Measurements from ENCODE around the gene SLC26A1.

SLC26A1 gene

GRCh38 chr4:954211-955020 is 38.8 kb downstream of the SLC26A1 start:
- no peak for TF ChIP-seq CTCF (IDR thresholded peaks at IDR 0.05; ENCODE audit: insufficient read depth, low read length, poor library complexity, severe bottlenecking)
- Histone ChIP-seq H3K4me3 (replicated peaks; ENCODE audit: low read depth, low read length) (no peak overlapping the region), H3K27me3 (replicated peaks; ENCODE audit: control insufficient read depth, insufficient read depth, low read length) (no peaks in the 10 kb centered on the region), H3K36me3 (ENCODE audit: control insufficient read depth, insufficient read depth, low read length) (peaks cover 4% of the 10 kb centered on the region; the same call in 1 of the 2 replicates)
- DNase-seq (ENCODE audit: extremely low read depth, insufficient read length), result no peak

GRCh38 chr4:953574-953915 is 39.7 kb downstream of the SLC26A1 start:
- H3K36me3 ChIP-seq (ENCODE audit: control insufficient read depth, insufficient read depth, low read length), result peaks cover 4% of the 10 kb centered on the region; the same call in 1 of the 2 replicates
- no peak overlapping the region for H3K4me3 ChIP-seq (replicated peaks; ENCODE audit: low read depth, low read length)
- TF ChIP-seq CTCF (IDR thresholded peaks at IDR 0.05; ENCODE audit: insufficient read depth, low read length, poor library complexity, severe bottlenecking), result no peak
- H3K27me3 ChIP-seq (replicated peaks; ENCODE audit: control insufficient read depth, insufficient read depth, low read length), result no peaks in the 10 kb centered on the region
- DNase-seq (ENCODE audit: extremely low read depth, insufficient read length), result no peak

- no peaks in the 10 kb centered on the region for H3K27me3 ChIP-seq (replicated peaks; ENCODE audit: control insufficient read depth, insufficient read depth, low read length)
- TF ChIP-seq CTCF (IDR thresholded peaks at IDR 0.05; ENCODE audit: insufficient read depth, low read length, poor library complexity, severe bottlenecking), result no peak
- no peak overlapping the region for H3K4me3 ChIP-seq (replicated peaks; ENCODE audit: low read depth, low read length)
- no peak for DNase-seq (ENCODE audit: extremely low read depth, insufficient read length)
- peaks cover 4% of the 10 kb centered on the region; the same call in 1 of the 2 replicates for H3K36me3 ChIP-seq (ENCODE audit: control insufficient read depth, insufficient read depth, low read length)
Observed at GRCh38 chr4:952881-953573, 40.2 kb downstream of the SLC26A1 start.

- Histone ChIP-seq H3K27me3 (replicated peaks; ENCODE audit: control insufficient read depth, insufficient read depth, low read length) (no peaks in the 10 kb centered on the region), H3K4me3 (replicated peaks; ENCODE audit: low read depth, low read length) (no peak overlapping the region), H3K36me3 (ENCODE audit: control insufficient read depth, insufficient read depth, low read length) (peaks cover 3% of the 10 kb centered on the region; the same call in 1 of the 2 replicates)
- no peak for DNase-seq (ENCODE audit: extremely low read depth, insufficient read length)
- TF ChIP-seq CTCF (IDR thresholded peaks at IDR 0.05; ENCODE audit: insufficient read depth, low read length, poor library complexity, severe bottlenecking), result no peak
Observed at GRCh38 chr4:951594-952468, 41.4 kb downstream of the SLC26A1 start.

GRCh38 chr4:951186-951585 is 42.0 kb downstream of the SLC26A1 start:
- Histone ChIP-seq H3K27me3 (replicated peaks; ENCODE audit: control insufficient read depth, insufficient read depth, low read length) (no peaks in the 10 kb centered on the region), H3K36me3 (ENCODE audit: control insufficient read depth, insufficient read depth, low read length) (peaks cover 3% of the 10 kb centered on the region; the same call in 1 of the 2 replicates), H3K4me3 (replicated peaks; ENCODE audit: low read depth, low read length) (no peak overlapping the region)
- no peak for TF ChIP-seq CTCF (IDR thresholded peaks at IDR 0.05; ENCODE audit: insufficient read depth, low read length, poor library complexity, severe bottlenecking)
- DNase-seq (ENCODE audit: extremely low read depth, insufficient read length), result no peak

All from GM06990 (cell line).